HFF-Myc (cell line): Measurements from ENCODE around the gene CPVL.

Source experiments
- DNase-seq: peaks from one replicate; pipeline ENCODE4 v3.0.0-alpha.2; 2011; ENCODE audit warnings: low read depth; ENCODE audit errors: extremely low read depth
- H3K4me3 ChIP-seq: replicated peaks from 2 replicates; pipeline ENCODE4 v1.5.1; 2011; ENCODE audit warnings: low read depth, mild to moderate bottlenecking, control low read depth, low read length
- TF ChIP-seq, protein P1 (sequence below): IDR thresholded peaks from 2 replicates; pipeline ENCODE4 v1.5.1; 2012; ENCODE audit warnings: mild to moderate bottlenecking, low read depth, low read length, control low read depth; ENCODE audit errors: missing control alignments

Gene CPVL

DNA sequence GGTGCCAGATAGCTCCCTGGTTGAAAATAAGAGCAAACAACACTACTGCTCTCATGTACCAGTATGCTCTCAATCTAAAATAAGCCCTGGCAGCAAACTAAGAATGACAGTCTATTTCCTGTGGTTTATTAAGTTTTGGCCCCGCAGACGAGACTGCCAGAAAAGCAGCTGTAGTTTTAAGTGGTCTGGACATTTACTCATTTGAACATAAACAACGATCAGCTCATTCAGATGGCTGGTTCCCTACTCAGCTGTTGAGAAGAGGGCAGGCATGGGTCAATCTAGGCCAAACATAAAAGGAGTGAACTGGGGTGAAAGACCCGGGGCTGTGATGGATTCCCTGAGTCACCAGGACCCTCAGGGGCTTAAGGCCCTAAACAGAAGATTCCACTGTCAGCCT, 192.7 kb downstream of the CPVL start:
- no peak overlapping the region for H3K4me3 ChIP-seq
- no peak for DNase-seq
- TF ChIP-seq, protein P1, sequence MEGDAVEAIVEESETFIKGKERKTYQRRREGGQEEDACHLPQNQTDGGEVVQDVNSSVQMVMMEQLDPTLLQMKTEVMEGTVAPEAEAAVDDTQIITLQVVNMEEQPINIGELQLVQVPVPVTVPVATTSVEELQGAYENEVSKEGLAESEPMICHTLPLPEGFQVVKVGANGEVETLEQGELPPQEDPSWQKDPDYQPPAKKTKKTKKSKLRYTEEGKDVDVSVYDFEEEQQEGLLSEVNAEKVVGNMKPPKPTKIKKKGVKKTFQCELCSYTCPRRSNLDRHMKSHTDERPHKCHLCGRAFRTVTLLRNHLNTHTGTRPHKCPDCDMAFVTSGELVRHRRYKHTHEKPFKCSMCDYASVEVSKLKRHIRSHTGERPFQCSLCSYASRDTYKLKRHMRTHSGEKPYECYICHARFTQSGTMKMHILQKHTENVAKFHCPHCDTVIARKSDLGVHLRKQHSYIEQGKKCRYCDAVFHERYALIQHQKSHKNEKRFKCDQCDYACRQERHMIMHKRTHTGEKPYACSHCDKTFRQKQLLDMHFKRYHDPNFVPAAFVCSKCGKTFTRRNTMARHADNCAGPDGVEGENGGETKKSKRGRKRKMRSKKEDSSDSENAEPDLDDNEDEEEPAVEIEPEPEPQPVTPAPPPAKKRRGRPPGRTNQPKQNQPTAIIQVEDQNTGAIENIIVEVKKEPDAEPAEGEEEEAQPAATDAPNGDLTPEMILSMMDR: no peak
